Panc1 (cell line): ENCODE results near the gene SPRYD4. TPM values are rescaled to one million over a fixed set of nuclear protein-coding genes. Genes with fewer than 3 reads are reported as not detected.

Experiments used
- ATAC-seq: fragments of 200-7000 bp; cut with Tn5 transposase; 2 replicates; pipeline ENCODE4 v1.9.1; 2020; ENCODE audit warnings: mild to moderate bottlenecking, moderate library complexity
- BruUV-seq: library from RNA; stranded (reverse); fragments of 400-500 nt; replicated peaks from 2 replicates; lab custom pipeline; 2021; lab: Mats Ljungman, UMichigan
- CTCF ChIA-PET: fragments of 300-600 bp; sonication (Branson Sonifier 250); formaldehyde crosslinking; loops from one replicate; lab custom pipeline; 2022; ENCODE audit warnings: antibody characterized with exemption; lab: Charles Lee
- POLR2A ChIA-PET: fragments of 300-600 bp; sonication (Branson Sonifier 250); formaldehyde crosslinking; loops from one replicate; lab custom pipeline; 2022; ENCODE audit warnings: antibody characterized with exemption; lab: Charles Lee
- DNase-seq: peaks from one replicate; pipeline ENCODE4 v3.0.0-alpha.2; 2010; ENCODE audit warnings: low read depth, low spot score
- H3K27ac ChIP-seq: 2 replicates; pipeline ENCODE4 v1.5.1; 2011; ENCODE audit warnings: mild to moderate bottlenecking, low read length, inconsistent platforms
- H3K27me3 ChIP-seq: fragments of 200-500 bp; sonication (Bioruptor generic); 2 replicates; pipeline ENCODE4 v1.6.0; 2014; ENCODE audit warnings: low read length, inconsistent platforms; ENCODE audit not compliant: control insufficient read depth, insufficient read depth
- H3K36me3 ChIP-seq: fragments of 200-500 bp; sonication (Bioruptor generic); 2 replicates; pipeline ENCODE4 v1.5.1; 2014; ENCODE audit warnings: inconsistent platforms, mild to moderate bottlenecking, low read length, moderate library complexity; ENCODE audit not compliant: control insufficient read depth, insufficient read depth
- H3K4me1 ChIP-seq: 2 replicates; pipeline ENCODE4 v1.5.1; 2011; ENCODE audit warnings: inconsistent platforms, mild to moderate bottlenecking, low read length, moderate library complexity; ENCODE audit not compliant: control insufficient read depth, insufficient read depth
- H3K4me3 ChIP-seq, 2 experiments: 2 replicates each; pipeline ENCODE4 v1.5.1; 2011 to 2012; ENCODE audit warnings: low read depth in 2 of 2, low read length in 2 of 2, mild to moderate bottlenecking in 2 of 2, inconsistent platforms in 1 of 2, moderate library complexity in 1 of 2
- H3K9me3 ChIP-seq: fragments of 200-500 bp; sonication (Bioruptor generic); 2 replicates; pipeline ENCODE4 v1.5.1; 2014; ENCODE audit warnings: low read depth, mild to moderate bottlenecking, inconsistent platforms, low read length, moderate library complexity; ENCODE audit not compliant: control insufficient read depth, insufficient read depth
- CTCF ChIP-seq: fragments of 450-650 bp; IDR thresholded peaks from 2 replicates; pipeline ENCODE4 v1.5.1; 2017; ENCODE audit warnings: mild to moderate bottlenecking
- POLR2AphosphoS5 ChIP-seq: IDR thresholded peaks from 2 replicates; pipeline ENCODE4 v1.6.1; 2012; ENCODE audit warnings: mild to moderate bottlenecking, low read depth, low read length, moderate library complexity
- REST ChIP-seq, 2 experiments: IDR thresholded peaks; 2 replicates each; pipeline ENCODE4 v1.6.1; 2011 to 2012; ENCODE audit warnings: low read depth in 2 of 2, control low read depth in 1 of 2, low read length in 1 of 2, mild to moderate bottlenecking in 1 of 2, moderate library complexity in 1 of 2; ENCODE audit not compliant: insufficient read depth in 1 of 2
- SIN3A ChIP-seq: IDR thresholded peaks from 2 replicates; pipeline ENCODE4 v1.6.1; 2012; ENCODE audit warnings: low read depth, mild to moderate bottlenecking, low read length, moderate library complexity, borderline replicate concordance; ENCODE audit not compliant: insufficient read depth
- TCF7L2 ChIP-seq: IDR thresholded peaks from 2 replicates; pipeline ENCODE4 v1.6.1; 2011; ENCODE audit warnings: mild to moderate bottlenecking, low read depth, low read length, inconsistent platforms
- in situ Hi-C: cut with HindIII; loops from 2 replicates; pipeline ENCODE4 v1.10.0; 2016; ENCODE audit warnings: low sequenced_read_pairs, low pct_unique_long_range_greater_than_20kb
- intact Hi-C: fragments of 100-400 bp; cut with micrococcal nuclease; formaldehyde crosslinking; loops from one replicate; pipeline ENCODE4 v1.10.0; 2022; ENCODE audit not compliant: unreplicated experiment
- total RNA-seq: library from RNA; stranded (reverse); gene quantifications from one replicate; pipeline ENCODE4 v1.2.1, GENCODE V29; 2021; ENCODE audit not compliant: unreplicated experiment

The SPRYD4 gene
- total RNA-seq, 1 experiment from 2014 or later, result 3.7 TPM

- intact Hi-C loops, result no loop called here
- no peak for TF ChIP-seq TCF7L2
- no peak for TF ChIP-seq POLR2AphosphoS5
- no peak for TF ChIP-seq REST (IDR thresholded peaks at IDR 0.05; ENCODE audit: insufficient read depth in 1 of 2, low read depth in 2 of 2, low read length in 1 of 2)
- no peak for TF ChIP-seq SIN3A
- TF ChIP-seq CTCF, result no peak
- Histone ChIP-seq H3K36me3 (no peaks in the 10 kb centered on the region), H3K4me3 (no peak overlapping the region), H3K9me3 (no peaks in the 10 kb centered on the region), H3K4me1 (no peaks in the 10 kb centered on the region), H3K27ac (no peak overlapping the region), H3K27me3 (no peaks in the 10 kb centered on the region)
- DNase-seq (no peak), ATAC-seq (peak; percentile 11; the same call in 1 of the 2 replicates)
- BruUV-seq, result no TSS peak
- in situ Hi-C loops, result no loop called here
- CTCF ChIA-PET, result no interaction called here
- POLR2A ChIA-PET, result interaction anchor here (0.6 kb wide), 1 partner anchor 18 kb away, joined by 9 read pairs; no protein-coding TSS in a partner anchor
These were observed 9.3 kb downstream of the SPRYD4 start for GRCh38 chr12:56477521-56478225.

GRCh38 chr12:56479625-56480024, 11.2 kb downstream of the SPRYD4 start:
- no peaks in the 10 kb centered on the region for H3K4me1 ChIP-seq
- DNase-seq (no peak), ATAC-seq (no peak)
- no peaks in the 10 kb centered on the region; the same call in 1 of the 2 replicates for H3K27me3 ChIP-seq
- H3K36me3 ChIP-seq, result no peaks in the 10 kb centered on the region
- CTCF ChIA-PET, result no interaction called here
- no peak overlapping the region for H3K4me3 ChIP-seq
- H3K9me3 ChIP-seq, result no peaks in the 10 kb centered on the region
- H3K27ac ChIP-seq, result no peak overlapping the region
- intact Hi-C loops (no loop called here), in situ Hi-C loops (no loop called here)
- TF ChIP-seq POLR2AphosphoS5 (no peak), SIN3A (no peak), CTCF (no peak)
- BruUV-seq, result no TSS peak
- POLR2A ChIA-PET, result no interaction called here
